DND-41 (cell line): ENCODE data around the gene AMOT.

ENCODE experiments used
- CTCF ChIP-seq: IDR thresholded peaks from 2 replicates; pipeline ENCODE4 v1.5.1; 2012; ENCODE audit warnings: borderline replicate concordance, low read length, moderate library complexity, mild to moderate bottlenecking; ENCODE audit not compliant: poor library complexity, severe bottlenecking; ENCODE audit errors: extremely low read depth
- EZH2 ChIP-seq: IDR thresholded peaks from 3 replicates; pipeline ENCODE4 v1.6.1; 2012; ENCODE audit warnings: borderline replicate concordance, low read depth, mild to moderate bottlenecking, moderate library complexity, low read length, inconsistent platforms; ENCODE audit not compliant: severe bottlenecking

GRCh38 chrX:112868586-112868985 is 28.0 kb upstream of the AMOT start:
- TF ChIP-seq CTCF (no peak), EZH2 (no peak)
